CD4-positive, alpha-beta T cell (primary cell): Measurements from ENCODE around the gene SATB2. TPM values are rescaled to one million over a fixed set of nuclear protein-coding genes. Genes with fewer than 3 reads are reported as not detected.

Experiments used
- ATAC-seq: fragments of 200-7000 bp; cut with Tn5 transposase; one replicate; pipeline ENCODE4 v1.10.0; 2022; ENCODE audit warnings: mild to moderate bottlenecking; ENCODE audit not compliant: poor library complexity
- CTCF ChIA-PET: fragments of 350-600 bp; sonication (Branson Sonifier 250); formaldehyde crosslinking; loops from one replicate; lab custom pipeline; 2021; ENCODE audit warnings: antibody characterized with exemption, inconsistent platforms; lab: Charles Lee
- POLR2A ChIA-PET: fragments of 350-600 bp; sonication (Branson Sonifier 250); formaldehyde crosslinking; loops from one replicate; lab custom pipeline; 2021; ENCODE audit warnings: antibody characterized with exemption, inconsistent platforms; lab: Charles Lee
- DNase-seq, 14 experiments: peaks; one replicate each; pipeline ENCODE4 v3.0.0-alpha.2; 2013 to 2020; ENCODE audit warnings: mixed read lengths in 2 of 14
- H3K27ac ChIP-seq, 2 donors: one replicate each; pipeline versions ENCODE4 v1.5.1 to v1.7.0; 2013; ENCODE audit warnings: low read length in 2 of 2, low read depth in 1 of 2, mild to moderate bottlenecking in 1 of 2
- H3K27me3 ChIP-seq, 2 experiments: 1 replicate in 1 of 2; 2 replicates in 1 of 2; pipeline versions ENCODE4 v1.6.1 to v1.7.0; 2013; ENCODE audit warnings: low read length in 2 of 2, control low read depth in 1 of 2, mild to moderate bottlenecking in 1 of 2, moderate library complexity in 1 of 2; ENCODE audit not compliant: insufficient read depth in 2 of 2, control insufficient read depth in 1 of 2
- H3K36me3 ChIP-seq: one replicate; pipeline ENCODE4 v1.6.1; 2013; ENCODE audit warnings: low read length, control low read depth; ENCODE audit not compliant: insufficient read depth
- H3K4me1 ChIP-seq: one replicate; pipeline ENCODE4 v1.6.1; 2013; ENCODE audit warnings: low read length, control low read depth; ENCODE audit not compliant: insufficient read depth
- H3K4me3 ChIP-seq: one replicate; pipeline ENCODE4 v1.5.1; 2013; ENCODE audit warnings: mild to moderate bottlenecking, low read length, moderate library complexity
- H3K9me3 ChIP-seq, 2 experiments: 1 replicate in 1 of 2; 2 replicates in 1 of 2; pipeline versions ENCODE4 v1.6.1 to v1.7.0; 2013; ENCODE audit warnings: low read length in 2 of 2, mild to moderate bottlenecking in 2 of 2, control low read depth in 1 of 2, moderate library complexity in 1 of 2; ENCODE audit not compliant: control insufficient read depth in 1 of 2, insufficient read depth in 1 of 2
- H3K27ac Mint-ChIP-seq: one replicate; pipeline ENCODE4 v1.8.0; 2020; ENCODE audit warnings: mixed read lengths
- H3K27me3 Mint-ChIP-seq: one replicate; pipeline ENCODE4 v1.8.0; 2021; ENCODE audit warnings: mixed read lengths
- H3K36me3 Mint-ChIP-seq: one replicate; pipeline ENCODE4 v1.8.0; 2021; ENCODE audit warnings: low read depth, mixed read lengths
- H3K4me1 Mint-ChIP-seq: one replicate; pipeline ENCODE4 v1.8.0; 2021; ENCODE audit warnings: low read depth, mixed read lengths
- H3K4me3 Mint-ChIP-seq: one replicate; pipeline ENCODE4 v1.8.0; 2020; ENCODE audit warnings: mild to moderate bottlenecking, mixed read lengths
- H3K9me3 Mint-ChIP-seq: one replicate; pipeline ENCODE4 v1.8.0; 2020; ENCODE audit warnings: mixed read lengths
- intact Hi-C, 2 experiments: fragments of 100-400 bp; cut with DNase I in 1 of 2; cut with micrococcal nuclease in 1 of 2; formaldehyde crosslinking; loops; one replicate each; pipeline versions ENCODE4 v1.15.1 to v1.9.0; 2023 to 2025; cut with DNase I, micrococcal nuclease
- total RNA-seq, 174 experiments: library from RNA in 2 of 174; stranded (reverse) in 2 of 174; gene quantifications; one replicate each; pipeline ENCODE4 v1.2.3 and lab custom pipeline; 2021 to 2026
- TF ChIP-seq, protein P1 (sequence below): fragments of 200-600 bp; IDR thresholded peaks from one replicate; pipeline ENCODE4 v1.8.0; 2022; ENCODE audit warnings: antibody characterized with exemption, mild to moderate bottlenecking

The SATB2 gene
- total RNA-seq, 2 experiments from 2014 or later: not detected

GRCh38 chr2:199431746-199432213, 26.0 kb downstream of the SATB2 start:
- H3K27me3 Mint-ChIP-seq: peaks cover 41% of the 10 kb centered on the region
- H3K4me3 Mint-ChIP-seq: no peak overlapping the region
- no peak for DNase-seq
- ATAC-seq: no peak
- Histone ChIP-seq H3K27ac (no peak overlapping the region), H3K27me3 (peaks cover 2 to 6% of the 10 kb centered on the region in 2 experiments), H3K4me3 (no peak overlapping the region), H3K9me3 (no peaks in the 10 kb centered on the region), H3K36me3 (no peaks in the 10 kb centered on the region), H3K4me1 (no peaks in the 10 kb centered on the region)
- TF ChIP-seq, protein P1, sequence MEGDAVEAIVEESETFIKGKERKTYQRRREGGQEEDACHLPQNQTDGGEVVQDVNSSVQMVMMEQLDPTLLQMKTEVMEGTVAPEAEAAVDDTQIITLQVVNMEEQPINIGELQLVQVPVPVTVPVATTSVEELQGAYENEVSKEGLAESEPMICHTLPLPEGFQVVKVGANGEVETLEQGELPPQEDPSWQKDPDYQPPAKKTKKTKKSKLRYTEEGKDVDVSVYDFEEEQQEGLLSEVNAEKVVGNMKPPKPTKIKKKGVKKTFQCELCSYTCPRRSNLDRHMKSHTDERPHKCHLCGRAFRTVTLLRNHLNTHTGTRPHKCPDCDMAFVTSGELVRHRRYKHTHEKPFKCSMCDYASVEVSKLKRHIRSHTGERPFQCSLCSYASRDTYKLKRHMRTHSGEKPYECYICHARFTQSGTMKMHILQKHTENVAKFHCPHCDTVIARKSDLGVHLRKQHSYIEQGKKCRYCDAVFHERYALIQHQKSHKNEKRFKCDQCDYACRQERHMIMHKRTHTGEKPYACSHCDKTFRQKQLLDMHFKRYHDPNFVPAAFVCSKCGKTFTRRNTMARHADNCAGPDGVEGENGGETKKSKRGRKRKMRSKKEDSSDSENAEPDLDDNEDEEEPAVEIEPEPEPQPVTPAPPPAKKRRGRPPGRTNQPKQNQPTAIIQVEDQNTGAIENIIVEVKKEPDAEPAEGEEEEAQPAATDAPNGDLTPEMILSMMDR: no peak
- intact Hi-C loops: no loop called here
- no peaks in the 10 kb centered on the region for H3K36me3 Mint-ChIP-seq
- H3K27ac Mint-ChIP-seq: no peak overlapping the region
- ChIA-PET CTCF (no interaction called here), POLR2A (no interaction called here)
- H3K4me1 Mint-ChIP-seq: no peaks in the 10 kb centered on the region
- H3K9me3 Mint-ChIP-seq: no peaks in the 10 kb centered on the region

- peaks cover 2 to 6% of the 10 kb centered on the region in 2 experiments for H3K27me3 ChIP-seq
- no peak overlapping the region for H3K27ac ChIP-seq
- ChIA-PET POLR2A (no interaction called here), CTCF (no interaction called here)
- ATAC-seq: no peak
- DNase-seq: no peak
- no peaks in the 10 kb centered on the region for H3K4me1 ChIP-seq
- no peak overlapping the region for H3K4me3 ChIP-seq
- Mint-ChIP-seq H3K27ac (no peak overlapping the region), H3K4me1 (no peaks in the 10 kb centered on the region), H3K36me3 (no peaks in the 10 kb centered on the region), H3K4me3 (no peak overlapping the region), H3K9me3 (no peaks in the 10 kb centered on the region), H3K27me3 (peaks cover 37% of the 10 kb centered on the region)
- no peaks in the 10 kb centered on the region for H3K36me3 ChIP-seq
- H3K9me3 ChIP-seq: no peaks in the 10 kb centered on the region
- intact Hi-C loops: no loop called here
- TF ChIP-seq, protein P1: no peak
Observed at GRCh38 chr2:199430214-199430613, 27.5 kb downstream of the SATB2 start.

- H3K4me3 ChIP-seq: no peak overlapping the region
- TF ChIP-seq, protein P1: no peak
- CTCF ChIA-PET: no interaction called here
- intact Hi-C loops: no loop called here
- Mint-ChIP-seq H3K4me1 (no peaks in the 10 kb centered on the region), H3K27ac (no peak overlapping the region), H3K4me3 (no peak overlapping the region), H3K9me3 (no peaks in the 10 kb centered on the region), H3K36me3 (no peaks in the 10 kb centered on the region), H3K27me3 (peaks cover 42% of the 10 kb centered on the region)
- ATAC-seq (no peak), DNase-seq (no peak)
- no peak overlapping the region for H3K27ac ChIP-seq
- POLR2A ChIA-PET: no interaction called here
- H3K36me3 ChIP-seq: no peaks in the 10 kb centered on the region
- no peaks in the 10 kb centered on the region for H3K9me3 ChIP-seq
- no peaks in the 10 kb centered on the region for H3K4me1 ChIP-seq
- H3K27me3 ChIP-seq: peaks cover 2 to 6% of the 10 kb centered on the region in 2 experiments
Observed at GRCh38 chr2:199428291-199428690, 29.4 kb downstream of the SATB2 start.
